PC-9 (cell line): ENCODE data around the gene MAN2A2.
"Not testable (repeated sequence)": the region's sequence is repeated elsewhere in the genome, so short reads cannot be mapped to it uniquely, and the experiment has no call there.

ENCODE experiments used
- EZH2 ChIP-seq: fragments of 200-600 bp; sonication (generic); IDR thresholded peaks from 2 replicates; pipeline ENCODE4 v1.8.0; 2017; ENCODE audit warnings: antibody characterized with exemption, low read depth
- TF ChIP-seq, protein P1 (sequence below): fragments of 200-600 bp; sonication (generic); conservative IDR thresholded peaks from 2 replicates; pipeline ENCODE4 v1.6.1; 2017; ENCODE audit warnings: mixed run types, antibody characterized with exemption, mild to moderate bottlenecking, moderate library complexity

- TF ChIP-seq, protein P1, sequence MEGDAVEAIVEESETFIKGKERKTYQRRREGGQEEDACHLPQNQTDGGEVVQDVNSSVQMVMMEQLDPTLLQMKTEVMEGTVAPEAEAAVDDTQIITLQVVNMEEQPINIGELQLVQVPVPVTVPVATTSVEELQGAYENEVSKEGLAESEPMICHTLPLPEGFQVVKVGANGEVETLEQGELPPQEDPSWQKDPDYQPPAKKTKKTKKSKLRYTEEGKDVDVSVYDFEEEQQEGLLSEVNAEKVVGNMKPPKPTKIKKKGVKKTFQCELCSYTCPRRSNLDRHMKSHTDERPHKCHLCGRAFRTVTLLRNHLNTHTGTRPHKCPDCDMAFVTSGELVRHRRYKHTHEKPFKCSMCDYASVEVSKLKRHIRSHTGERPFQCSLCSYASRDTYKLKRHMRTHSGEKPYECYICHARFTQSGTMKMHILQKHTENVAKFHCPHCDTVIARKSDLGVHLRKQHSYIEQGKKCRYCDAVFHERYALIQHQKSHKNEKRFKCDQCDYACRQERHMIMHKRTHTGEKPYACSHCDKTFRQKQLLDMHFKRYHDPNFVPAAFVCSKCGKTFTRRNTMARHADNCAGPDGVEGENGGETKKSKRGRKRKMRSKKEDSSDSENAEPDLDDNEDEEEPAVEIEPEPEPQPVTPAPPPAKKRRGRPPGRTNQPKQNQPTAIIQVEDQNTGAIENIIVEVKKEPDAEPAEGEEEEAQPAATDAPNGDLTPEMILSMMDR: not testable (repeated sequence)
- not testable (repeated sequence) for TF ChIP-seq EZH2
These were observed 28.1 kb upstream of the MAN2A2 start for GRCh38 chr15:90874986-90875385.
